HG03108 (cell line): ENCODE data around the gene FAM151A.

Experiments
- ATAC-seq: cut with Tn5 transposase; IDR thresholded peaks from one replicate; pipeline ENCODE4 v1.9.1; 2021; ENCODE audit warnings: moderate library complexity; ENCODE audit not compliant: unreplicated experiment

The FAM151A gene

GRCh38 chr1:54604572-54605370 lies 18.6 kb downstream of the FAM151A start:
- no peak for ATAC-seq

- no peak for ATAC-seq
These were observed 19.3 kb downstream of the FAM151A start for GRCh38 chr1:54604051-54604450.

GRCh38 chr1:54603241-54603640 lies 20.1 kb downstream of the FAM151A start:
- no peak for ATAC-seq

GRCh38 chr1:54602554-54602953 lies 20.8 kb downstream of the FAM151A start:
- no peak for ATAC-seq

- no peak for ATAC-seq
These were observed 21.6 kb downstream of the FAM151A start for GRCh38 chr1:54601730-54602129.

GRCh38 chr1:54600947-54601721 lies 22.2 kb downstream of the FAM151A start:
- ATAC-seq, result no peak

GRCh38 chr1:54599211-54599823 lies 24.0 kb downstream of the FAM151A start:
- ATAC-seq, result no peak

- no peak for ATAC-seq
These were observed 25.8 kb downstream of the FAM151A start for GRCh38 chr1:54597455-54598030.

GRCh38 chr1:54596756-54597155 lies 26.6 kb downstream of the FAM151A start:
- no peak for ATAC-seq

- no peak for ATAC-seq
These were observed 27.3 kb downstream of the FAM151A start for GRCh38 chr1:54595956-54596498.

GRCh38 chr1:54594463-54594862 lies 28.9 kb downstream of the FAM151A start:
- ATAC-seq, result no peak

GRCh38 chr1:54593571-54594160 lies 29.7 kb downstream of the FAM151A start:
- no peak for ATAC-seq

- ATAC-seq, result no peak
These were observed 32.1 kb downstream of the FAM151A start for GRCh38 chr1:54591127-54591756.

- ATAC-seq, result no peak
These were observed 34.9 kb downstream of the FAM151A start for GRCh38 chr1:54588377-54588776.

GRCh38 chr1:54585181-54586066 lies 37.9 kb downstream of the FAM151A start:
- ATAC-seq, result no peak

- ATAC-seq, result no peak
These were observed 38.8 kb downstream of the FAM151A start for GRCh38 chr1:54584575-54584974.

- ATAC-seq, result no peak
These were observed 39.5 kb downstream of the FAM151A start for GRCh38 chr1:54583871-54584270.

- ATAC-seq, result no peak
These were observed 40.0 kb downstream of the FAM151A start for GRCh38 chr1:54583307-54583686.

- no peak for ATAC-seq
These were observed 40.6 kb downstream of the FAM151A start for GRCh38 chr1:54582566-54583306.
